Neuronal stem cell (in vitro differentiated cells): ENCODE data around the gene SNX1.

ENCODE experiments used
- DNase-seq: peaks from one replicate; pipeline ENCODE4 v3.0.0-alpha.2; 2013; ENCODE audit warnings: low spot score
- H2AFZ ChIP-seq: one replicate; pipeline ENCODE4 v1.6.1; 2013; ENCODE audit warnings: mild to moderate bottlenecking, low read length, inconsistent platforms
- H2AK5ac ChIP-seq: 2 replicates; pipeline ENCODE4 v1.6.1; 2013; ENCODE audit warnings: low read depth, mild to moderate bottlenecking, inconsistent platforms, low read length, moderate library complexity, mixed read lengths
- H2BK120ac ChIP-seq: 2 replicates; pipeline ENCODE4 v1.6.1; 2013; ENCODE audit warnings: low read depth, mild to moderate bottlenecking, inconsistent platforms, low read length, moderate library complexity, mixed read lengths
- H2BK12ac ChIP-seq: one replicate; pipeline ENCODE4 v1.6.1; 2013; ENCODE audit warnings: low read length, inconsistent platforms
- H2BK15ac ChIP-seq: 2 replicates; pipeline ENCODE4 v1.6.1; 2013; ENCODE audit warnings: mild to moderate bottlenecking, low read length, inconsistent platforms, mixed read lengths
- H2BK5ac ChIP-seq: one replicate; pipeline ENCODE4 v1.6.1; 2013; ENCODE audit warnings: inconsistent platforms, mild to moderate bottlenecking, low read length, moderate library complexity
- H3K14ac ChIP-seq: one replicate; pipeline ENCODE4 v1.6.1; 2013; ENCODE audit warnings: low read length, inconsistent platforms
- H3K18ac ChIP-seq: 2 replicates; pipeline ENCODE4 v1.6.1; 2013; ENCODE audit warnings: low read length, inconsistent platforms
- H3K23ac ChIP-seq: 2 replicates; pipeline ENCODE4 v1.6.1; 2013; ENCODE audit warnings: low read depth, mild to moderate bottlenecking, mixed read lengths, low read length, inconsistent platforms; ENCODE audit not compliant: poor library complexity
- H3K27ac ChIP-seq: replicated peaks from 3 replicates; pipeline ENCODE4 v1.5.1; 2013; ENCODE audit warnings: low read length, inconsistent platforms
- H3K27me3 ChIP-seq, 3 experiments: 2 replicates each; pipeline ENCODE4 v1.6.1; 2013; ENCODE audit warnings: low read length in 3 of 3, mild to moderate bottlenecking in 2 of 3, inconsistent platforms in 1 of 3, low read depth in 1 of 3, mixed read lengths in 1 of 3, moderate library complexity in 1 of 3; ENCODE audit not compliant: control insufficient read depth in 3 of 3, insufficient read depth in 3 of 3
- H3K36me3 ChIP-seq, 2 donors: replicated peaks in 1 of 2; 2 replicates each; pipeline ENCODE4 v1.6.1; 2013; ENCODE audit warnings: low read length in 2 of 2; ENCODE audit not compliant: control insufficient read depth in 2 of 2, insufficient read depth in 2 of 2
- H3K4ac ChIP-seq: 2 replicates; pipeline ENCODE4 v1.6.1; 2013; ENCODE audit warnings: inconsistent platforms, mild to moderate bottlenecking, low read length, moderate library complexity
- H3K4me1 ChIP-seq, 2 donors: 1 replicate in 1 of 2; 2 replicates in 1 of 2; pipeline ENCODE4 v1.6.1; 2013; ENCODE audit warnings: low read length in 2 of 2, low read depth in 1 of 2; ENCODE audit not compliant: control insufficient read depth in 2 of 2, insufficient read depth in 1 of 2
- H3K4me2 ChIP-seq: one replicate; pipeline ENCODE4 v1.6.1; 2013; ENCODE audit warnings: mild to moderate bottlenecking, low read length, inconsistent platforms; ENCODE audit not compliant: insufficient read depth, poor library complexity, severe bottlenecking
- H3K4me3 ChIP-seq, 2 donors: 2 replicates each; pipeline ENCODE4 v1.5.1; 2013; ENCODE audit warnings: low read length in 2 of 2, mild to moderate bottlenecking in 2 of 2, inconsistent platforms in 1 of 2, moderate library complexity in 1 of 2
- H3K79me1 ChIP-seq: one replicate; pipeline ENCODE4 v1.6.1; 2013; ENCODE audit warnings: low read depth, mild to moderate bottlenecking, inconsistent platforms, low read length, moderate library complexity
- H3K9ac ChIP-seq: one replicate; pipeline ENCODE4 v1.6.1; 2013; ENCODE audit warnings: mild to moderate bottlenecking, low read depth, low read length, inconsistent platforms; ENCODE audit not compliant: poor library complexity
- H3K9me3 ChIP-seq, 2 donors: replicated peaks in 1 of 2; 2 replicates each; pipeline versions ENCODE3 to v1.6.1; 2013; ENCODE audit warnings: low read length in 2 of 2, mild to moderate bottlenecking in 2 of 2, inconsistent platforms in 1 of 2, low read depth in 1 of 2, mixed read lengths in 1 of 2, moderate library complexity in 1 of 2; ENCODE audit not compliant: control insufficient read depth in 2 of 2, insufficient read depth in 1 of 2
- H4K8ac ChIP-seq: one replicate; pipeline ENCODE4 v1.6.1; 2013; ENCODE audit warnings: low read depth, mild to moderate bottlenecking, inconsistent platforms, low read length, moderate library complexity
- H4K91ac ChIP-seq: one replicate; pipeline ENCODE4 v1.6.1; 2013; ENCODE audit warnings: low read length, low read depth, mild to moderate bottlenecking, inconsistent platforms; ENCODE audit not compliant: poor library complexity
- WGBS, 2 donors: extraction: QIAGEN DNeasy Blood & Tissue Kit; methylation state at CpG; one replicate each; pipeline ENCODE4 v1.1.7; 2013; ENCODE audit warnings: missing lambda C conversion rate in 2 of 2, mixed read lengths in 1 of 2; ENCODE audit not compliant: insufficient read length in 2 of 2, insufficient replicate concordance in 1 of 2; ENCODE audit errors: extremely low coverage in 2 of 2; 5-methylcytosine and 5-hydroxymethylcytosine counted together

The SNX1 gene

GRCh38 chr15:64092864-64093626, 2.7 kb upstream of the SNX1 start:
- Histone ChIP-seq H2BK5ac (no peak overlapping the region), H2BK120ac (no peak overlapping the region), H3K9ac (peak overlapping the region; percentile 85), H3K18ac (peak overlapping the region; percentile 24), H4K8ac (no peak overlapping the region), H2BK12ac (no peak overlapping the region), H3K4me1 (peaks cover 10 to 16% of the 10 kb centered on the region in 2 donors), H2AK5ac (no peak overlapping the region), H3K4me3 (peak overlapping the region; percentile 86 to 87), H3K4ac (no peak overlapping the region), H3K23ac (peak overlapping the region; percentile 38), H3K14ac (no peak overlapping the region), H3K27me3 (peaks cover 0 to 1% (median 0%) of the 10 kb centered on the region in 3 experiments), H3K9me3 (peaks cover 1 to 3% of the 10 kb centered on the region in 2 donors), H4K91ac (no peak overlapping the region), H3K79me1 (peaks cover 7% of the 10 kb centered on the region), H3K4me2 (peak overlapping the region; percentile 86), H3K27ac (peak overlapping the region; percentile 43), H2AFZ (peak overlapping the region; percentile 89), H3K36me3 (peaks cover 6 to 31% of the 10 kb centered on the region in 2 donors), H2BK15ac (no peak overlapping the region)
- peak; percentile 45 for DNase-seq
- WGBS, 2 donors, result no CpG with 5 or more reads among the region's 22 CpGs

GRCh38 chr15:64093627-64094417, 2.0 kb upstream of the SNX1 start, which contains the start of gene CIAO2A:
TSS of gene CIAO2A (minus strand) at chr15:64093838. CDS start at chr15:64093768, 70 bp downstream.
- Histone ChIP-seq H2BK12ac (no peak within 1 kb of the TSS), H3K23ac (peak within 1 kb of the TSS; percentile 38), H3K4me2 (peak within 1 kb of the TSS; percentile 86), H3K4ac (no peak within 1 kb of the TSS), H3K36me3 (peaks cover 3 to 26% of the 10 kb centered on the region in 2 donors), H3K27ac (peak within 1 kb of the TSS; percentile 62), H4K8ac (no peak within 1 kb of the TSS), H3K4me1 (peaks cover 10 to 16% of the 10 kb centered on the region in 2 donors), H3K9ac (peak within 1 kb of the TSS; percentile 85), H2BK5ac (no peak within 1 kb of the TSS), H2AK5ac (no peak within 1 kb of the TSS), H3K4me3 (peak within 1 kb of the TSS; percentile 86 to 87), H3K27me3 (no peaks in the 10 kb centered on the region), H4K91ac (no peak within 1 kb of the TSS), H3K18ac (peak within 1 kb of the TSS; percentile 69), H3K9me3 (no peaks in the 10 kb centered on the region), H3K14ac (no peak within 1 kb of the TSS), H2BK15ac (no peak within 1 kb of the TSS), H2AFZ (peak within 1 kb of the TSS; percentile 89), H3K79me1 (peaks cover 7% of the 10 kb centered on the region), H2BK120ac (no peak within 1 kb of the TSS)
- DNase-seq, result peak; percentile 96
- no CpG with 5 or more reads among the region's 41 CpGs for WGBS, 2 donors

- Histone ChIP-seq H3K18ac (no peak overlapping the region), H3K23ac (no peak overlapping the region), H3K9ac (no peak overlapping the region), H2BK15ac (no peak overlapping the region), H3K4me3 (peak overlapping the region in 1 of 2 donors; percentile 83), H2BK5ac (no peak overlapping the region), H3K9me3 (no peaks in the 10 kb centered on the region), H3K27ac (peak overlapping the region; percentile 9), H2AK5ac (no peak overlapping the region), H3K36me3 (peaks cover 0 to 17% of the 10 kb centered on the region in 2 donors), H3K4ac (no peak overlapping the region), H2BK120ac (no peak overlapping the region), H3K4me1 (peaks cover 10 to 16% of the 10 kb centered on the region in 2 donors), H4K8ac (no peak overlapping the region), H3K14ac (no peak overlapping the region), H2BK12ac (no peak overlapping the region), H3K79me1 (peaks cover 7% of the 10 kb centered on the region), H3K4me2 (no peak overlapping the region), H3K27me3 (no peaks in the 10 kb centered on the region), H4K91ac (no peak overlapping the region), H2AFZ (peak overlapping the region; percentile 87)
- no CpG with 5 or more reads among the region's 4 CpGs for WGBS, 2 donors
- no peak for DNase-seq
These were observed 369 bp upstream of the SNX1 start for GRCh38 chr15:64095431-64095794.
